ELF-1 (cell line): ENCODE results near the gene ZNF425.
A peak's percentile ranks its signal among the peaks of the same experiment; 100 is the strongest.
"Not testable (repeated sequence)": the region's sequence is repeated elsewhere in the genome, so short reads cannot be mapped to it uniquely, and the experiment has no call there.

Source experiments
- DNase-seq: peaks from one replicate; pipeline ENCODE4 v3.0.0-alpha.2; 2016; ENCODE audit warnings: low read depth, low spot score

ZNF425 gene

GRCh38 chr7:149133028-149133710 lies 7.0 kb upstream of the ZNF425 start:
- no peak for DNase-seq

GRCh38 chr7:149130572-149131198 lies 4.6 kb upstream of the ZNF425 start:
- DNase-seq: no peak

- DNase-seq: peak; percentile 48
Measured at GRCh38 chr7:149126662-149127266, 640 bp upstream of the ZNF425 start.

GRCh38 chr7:149125189-149125862 lies 798 bp downstream of the ZNF425 start:
- no peak for DNase-seq

GRCh38 chr7:149109969-149110368 lies 16.2 kb downstream of the ZNF425 start:
- peak; percentile 34 for DNase-seq

GRCh38 chr7:149104749-149105148 lies 21.4 kb downstream of the ZNF425 start:
- DNase-seq: no peak

- no peak for DNase-seq
Measured at GRCh38 chr7:149104214-149104613, 21.9 kb downstream of the ZNF425 start.

- peak; percentile 3 for DNase-seq
Measured at GRCh38 chr7:149103424-149103823, 22.7 kb downstream of the ZNF425 start.

- DNase-seq: no peak
Measured at GRCh38 chr7:149102666-149103065, 23.5 kb downstream of the ZNF425 start.

GRCh38 chr7:149100821-149101220 lies 25.3 kb downstream of the ZNF425 start:
- no peak for DNase-seq

- no peak for DNase-seq
Measured at GRCh38 chr7:149099058-149099457, 27.1 kb downstream of the ZNF425 start.

DNA sequence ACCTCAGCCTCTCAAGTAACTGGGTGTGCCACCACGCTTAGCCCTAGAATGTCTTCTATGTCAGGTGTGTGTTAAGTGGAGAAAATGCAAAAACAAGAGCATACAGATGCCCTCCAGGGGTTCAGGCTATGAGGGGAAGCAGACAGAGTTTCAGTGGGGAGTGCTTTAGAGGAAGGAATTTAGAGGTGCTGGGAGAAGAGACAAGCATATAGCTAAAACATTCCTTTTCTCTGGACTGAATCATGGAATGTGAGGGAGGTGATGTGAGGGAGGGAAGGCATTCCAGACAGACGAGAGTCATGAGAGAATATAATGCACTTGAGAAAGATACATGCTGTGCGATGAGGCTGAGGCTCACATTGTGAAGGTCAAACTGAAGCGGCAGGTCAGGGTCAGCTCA lies 29.0 kb downstream of the ZNF425 start:
- DNase-seq: peak; percentile 29

DNA sequence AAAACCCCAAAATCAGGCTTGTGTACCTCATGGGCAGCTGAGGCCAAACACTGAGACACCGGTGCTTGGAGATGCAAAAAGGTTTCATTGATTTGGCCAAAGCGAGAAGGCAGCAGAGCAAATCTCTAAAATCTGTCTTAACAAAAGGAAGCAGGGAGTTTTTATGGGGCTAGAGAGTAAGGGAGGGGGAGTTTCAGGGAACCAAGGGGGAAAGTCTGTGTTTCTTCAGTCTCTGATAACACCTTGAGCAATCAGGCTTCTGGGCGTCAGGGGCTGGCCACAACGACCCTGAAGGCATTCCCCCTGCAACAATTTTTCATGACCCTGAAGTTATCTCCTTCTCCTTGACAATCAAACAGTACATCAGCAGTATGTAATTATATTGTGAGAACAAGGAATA lies 32.9 kb downstream of the ZNF425 start:
- DNase-seq: peak; percentile 21

DNA sequence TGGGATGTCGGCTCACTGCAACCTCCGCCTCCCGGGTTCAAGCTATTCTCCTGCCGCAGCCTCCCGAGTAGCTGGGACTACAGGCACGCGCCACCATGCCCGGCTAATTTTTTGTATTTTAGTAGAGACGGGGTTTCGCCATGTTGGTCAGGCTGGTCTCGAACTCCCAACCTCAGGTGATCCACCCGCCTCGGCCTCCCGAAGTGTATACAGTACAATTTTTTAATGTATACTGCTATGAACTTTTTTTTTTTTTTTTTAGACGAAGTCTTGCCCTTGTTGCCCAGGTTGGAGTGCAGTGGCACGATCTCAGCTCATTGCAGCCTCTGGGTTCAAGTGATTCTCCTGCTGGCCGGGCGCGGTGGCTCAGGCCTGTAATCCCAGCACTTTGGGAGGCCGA lies 33.9 kb downstream of the ZNF425 start:
- not testable (repeated sequence) for DNase-seq

DNA sequence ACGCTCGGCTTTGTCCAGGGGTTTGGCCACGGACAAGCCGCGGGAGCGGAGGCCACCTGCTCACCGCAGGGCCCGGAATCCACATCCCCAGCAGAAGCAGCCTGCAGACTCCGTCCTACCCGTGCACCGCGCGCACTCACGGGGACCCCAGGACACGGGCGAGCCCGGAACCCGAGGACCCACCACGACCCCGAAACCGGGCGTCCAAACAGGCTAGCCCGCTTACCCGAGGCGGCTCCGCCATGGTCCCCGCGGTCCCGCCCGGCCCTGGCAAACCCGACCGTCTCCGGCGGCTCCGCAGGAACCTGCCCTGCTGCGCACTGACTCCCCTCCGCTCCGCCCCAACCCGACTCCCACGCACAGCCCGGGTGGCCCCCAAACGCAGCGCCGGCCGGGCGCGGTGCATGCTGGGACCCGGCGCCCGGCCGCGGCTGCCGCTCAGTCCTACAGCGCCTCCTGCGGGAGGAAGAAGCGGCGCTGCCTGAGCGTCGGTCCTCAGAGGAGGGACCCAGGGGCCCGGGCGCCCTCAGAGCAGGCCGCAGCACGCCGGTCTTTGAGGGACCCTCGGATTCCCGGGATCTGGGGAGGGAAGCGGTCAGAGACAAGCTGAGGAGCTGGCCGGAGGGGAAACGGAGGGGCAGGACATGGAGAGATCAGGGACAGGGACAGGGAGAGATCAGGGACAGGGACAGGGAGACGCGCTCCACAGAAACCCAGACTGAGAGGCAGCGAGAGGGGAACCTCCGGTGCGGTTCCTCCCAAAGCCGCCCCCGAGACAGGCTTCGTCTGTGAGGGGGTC lies 35.5 kb downstream of the ZNF425 start, which contains the start of gene ZNF786:
ZNF786 (minus strand) TSS at position 322 of the 799 bp plus-strand sequence; CDS start at position 244, 78 bp downstream.
- DNase-seq: peak; percentile 90

DNA sequence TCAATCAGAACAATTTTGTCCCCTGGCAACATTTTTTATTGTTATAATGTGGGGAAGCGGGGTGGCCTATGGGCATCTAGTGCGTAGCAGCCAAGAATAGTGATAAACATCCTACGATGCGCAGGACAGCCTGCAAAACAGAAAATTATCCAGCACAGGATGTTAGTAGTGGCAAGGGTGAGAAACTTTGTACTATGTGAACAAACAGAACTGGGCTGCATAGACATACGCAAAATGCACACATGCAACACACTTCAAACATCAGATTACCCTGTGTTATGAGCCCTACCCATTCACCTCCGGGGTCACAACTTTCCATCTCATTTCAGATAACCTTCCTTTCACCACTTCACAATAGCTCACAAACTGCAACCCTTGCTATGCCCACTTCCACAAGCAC lies 38.7 kb downstream of the ZNF425 start:
- no peak for DNase-seq

- no peak for DNase-seq
Measured at GRCh38 chr7:149085866-149086265, 40.3 kb downstream of the ZNF425 start.

GRCh38 chr7:149084407-149084806 lies 41.7 kb downstream of the ZNF425 start:
- DNase-seq: no peak

GRCh38 chr7:149081914-149082313 lies 44.2 kb downstream of the ZNF425 start:
- no peak for DNase-seq

DNA sequence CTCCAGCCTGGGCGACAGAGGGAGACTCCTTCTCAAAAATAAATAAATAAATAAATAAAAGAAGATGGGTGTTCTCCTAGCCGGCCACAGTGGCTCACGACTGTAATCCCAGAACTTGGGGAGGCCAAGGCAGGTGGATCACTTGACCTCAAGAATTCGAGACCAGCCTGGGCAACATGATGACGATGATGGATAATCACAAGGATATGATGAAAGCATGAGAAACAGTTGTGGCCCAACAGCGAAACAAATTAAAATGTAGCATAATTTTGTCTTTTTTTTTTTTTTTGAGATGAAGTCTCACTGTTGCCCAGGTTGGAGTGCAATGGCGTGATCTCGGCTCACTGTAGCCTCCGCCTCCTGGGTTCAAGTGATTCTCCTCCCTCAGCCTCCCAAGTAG lies 48.5 kb downstream of the ZNF425 start:
- no peak for DNase-seq

GRCh38 chr7:149075286-149075685 lies 50.8 kb downstream of the ZNF425 start:
- no peak for DNase-seq
